Body of pancreas (tissue), 4 donors: ENCODE measurements around the gene METTL17.
"Not testable (repeated sequence)": the region's sequence is repeated elsewhere in the genome, so short reads cannot be mapped to it uniquely, and the experiment has no call there.

Experiments
- CTCF ChIP-seq, 7 experiments: fragments of 450-650 bp in 4 of 7; fragments of 200-600 bp in 3 of 7; sonication (generic) in 3 of 7; IDR thresholded peaks; one replicate each; pipeline ENCODE4 v1.5.1; 2016 to 2019; ENCODE audit warnings: antibody characterized with exemption in 7 of 7
- POLR2A ChIP-seq, 3 donors: fragments of 450-650 bp; IDR thresholded peaks; one replicate each; pipeline ENCODE4 v1.6.1; 2016; ENCODE audit warnings: antibody characterized with exemption in 3 of 3, mild to moderate bottlenecking in 2 of 3

GRCh38 chr14:20946707-20947106 is 43.1 kb upstream of the METTL17 start:
- not testable (repeated sequence) for TF ChIP-seq CTCF, POLR2A (IDR thresholded peaks at IDR 0.05)
